ENCODE measurements around the gene EXOC3.
A peak's percentile ranks its signal among the peaks of the same experiment; 100 is the strongest.

DNA sequence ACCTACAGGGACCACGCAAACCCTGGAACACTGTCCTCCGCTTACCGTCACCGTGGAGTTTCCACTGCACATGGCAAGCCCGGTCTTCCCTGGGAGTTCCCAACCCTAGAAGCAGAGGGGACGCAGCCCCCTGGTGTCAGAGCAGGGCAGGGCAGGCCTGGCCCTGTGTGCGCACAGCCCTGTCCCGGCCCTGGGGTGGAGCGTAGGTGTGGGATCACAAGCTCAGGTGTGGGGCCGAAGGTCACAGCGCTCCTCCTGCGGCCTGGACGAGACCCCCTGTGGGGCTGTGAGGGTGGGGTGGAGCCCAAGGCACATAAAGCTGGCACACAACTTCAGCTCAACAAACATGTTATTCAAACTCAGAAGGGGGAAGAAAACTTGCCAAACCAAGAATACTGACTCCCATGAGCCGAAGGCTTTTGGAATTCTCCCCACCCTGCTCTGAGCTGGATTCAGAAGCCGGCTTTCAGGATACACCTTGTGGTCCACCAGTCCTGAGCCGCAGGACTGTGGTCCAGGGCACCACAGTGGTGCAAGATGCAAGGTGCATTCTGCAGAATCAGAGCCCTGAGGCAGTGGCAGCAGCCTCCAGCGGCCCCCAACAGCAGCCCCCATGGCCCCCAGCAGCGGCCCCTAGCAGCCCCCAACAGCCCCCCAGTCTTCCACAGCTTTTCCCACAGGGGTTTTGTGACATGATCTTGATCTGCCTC is 11.8 kb upstream of the EXOC3 start:
- TF ChIP-seq, protein P1, sequence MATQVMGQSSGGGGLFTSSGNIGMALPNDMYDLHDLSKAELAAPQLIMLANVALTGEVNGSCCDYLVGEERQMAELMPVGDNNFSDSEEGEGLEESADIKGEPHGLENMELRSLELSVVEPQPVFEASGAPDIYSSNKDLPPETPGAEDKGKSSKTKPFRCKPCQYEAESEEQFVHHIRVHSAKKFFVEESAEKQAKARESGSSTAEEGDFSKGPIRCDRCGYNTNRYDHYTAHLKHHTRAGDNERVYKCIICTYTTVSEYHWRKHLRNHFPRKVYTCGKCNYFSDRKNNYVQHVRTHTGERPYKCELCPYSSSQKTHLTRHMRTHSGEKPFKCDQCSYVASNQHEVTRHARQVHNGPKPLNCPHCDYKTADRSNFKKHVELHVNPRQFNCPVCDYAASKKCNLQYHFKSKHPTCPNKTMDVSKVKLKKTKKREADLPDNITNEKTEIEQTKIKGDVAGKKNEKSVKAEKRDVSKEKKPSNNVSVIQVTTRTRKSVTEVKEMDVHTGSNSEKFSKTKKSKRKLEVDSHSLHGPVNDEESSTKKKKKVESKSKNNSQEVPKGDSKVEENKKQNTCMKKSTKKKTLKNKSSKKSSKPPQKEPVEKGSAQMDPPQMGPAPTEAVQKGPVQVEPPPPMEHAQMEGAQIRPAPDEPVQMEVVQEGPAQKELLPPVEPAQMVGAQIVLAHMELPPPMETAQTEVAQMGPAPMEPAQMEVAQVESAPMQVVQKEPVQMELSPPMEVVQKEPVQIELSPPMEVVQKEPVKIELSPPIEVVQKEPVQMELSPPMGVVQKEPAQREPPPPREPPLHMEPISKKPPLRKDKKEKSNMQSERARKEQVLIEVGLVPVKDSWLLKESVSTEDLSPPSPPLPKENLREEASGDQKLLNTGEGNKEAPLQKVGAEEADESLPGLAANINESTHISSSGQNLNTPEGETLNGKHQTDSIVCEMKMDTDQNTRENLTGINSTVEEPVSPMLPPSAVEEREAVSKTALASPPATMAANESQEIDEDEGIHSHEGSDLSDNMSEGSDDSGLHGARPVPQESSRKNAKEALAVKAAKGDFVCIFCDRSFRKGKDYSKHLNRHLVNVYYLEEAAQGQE (IDR thresholded peaks at IDR 0.05; ENCODE audit: insufficient replicate concordance, low read depth), result no peak
- TF ChIP-seq, protein P2, sequence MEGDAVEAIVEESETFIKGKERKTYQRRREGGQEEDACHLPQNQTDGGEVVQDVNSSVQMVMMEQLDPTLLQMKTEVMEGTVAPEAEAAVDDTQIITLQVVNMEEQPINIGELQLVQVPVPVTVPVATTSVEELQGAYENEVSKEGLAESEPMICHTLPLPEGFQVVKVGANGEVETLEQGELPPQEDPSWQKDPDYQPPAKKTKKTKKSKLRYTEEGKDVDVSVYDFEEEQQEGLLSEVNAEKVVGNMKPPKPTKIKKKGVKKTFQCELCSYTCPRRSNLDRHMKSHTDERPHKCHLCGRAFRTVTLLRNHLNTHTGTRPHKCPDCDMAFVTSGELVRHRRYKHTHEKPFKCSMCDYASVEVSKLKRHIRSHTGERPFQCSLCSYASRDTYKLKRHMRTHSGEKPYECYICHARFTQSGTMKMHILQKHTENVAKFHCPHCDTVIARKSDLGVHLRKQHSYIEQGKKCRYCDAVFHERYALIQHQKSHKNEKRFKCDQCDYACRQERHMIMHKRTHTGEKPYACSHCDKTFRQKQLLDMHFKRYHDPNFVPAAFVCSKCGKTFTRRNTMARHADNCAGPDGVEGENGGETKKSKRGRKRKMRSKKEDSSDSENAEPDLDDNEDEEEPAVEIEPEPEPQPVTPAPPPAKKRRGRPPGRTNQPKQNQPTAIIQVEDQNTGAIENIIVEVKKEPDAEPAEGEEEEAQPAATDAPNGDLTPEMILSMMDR (IDR thresholded peaks at IDR 0.05; ENCODE audit: insufficient read depth, low read length), result peak; percentile 47
- TF ChIP-seq POLR2AphosphoS5 (IDR thresholded peaks at IDR 0.05; ENCODE audit: low read depth), result 0 out of 2 replicates have a peak, but pooled peaks have one; percentile 29
- TF ChIP-seq GABPA (IDR thresholded peaks at IDR 0.05; ENCODE audit: low read depth), result no peak
- TF ChIP-seq SPI1 (IDR thresholded peaks at IDR 0.05; ENCODE audit: borderline replicate concordance, low read depth), result no peak

Measured in HL-60 (cell line).